WTC11 (cell line): Measurements from ENCODE around the gene FGR. TPM values are rescaled to one million over a fixed set of nuclear protein-coding genes. Genes with fewer than 3 reads are reported as not detected.

Experiments
- ATAC-seq: fragments of 200-7000 bp; cut with Tn5 transposase; 2 replicates; pipeline ENCODE4 v1.10.0; 2021; ENCODE audit warnings: mild to moderate bottlenecking, moderate library complexity
- CTCF ChIA-PET: fragments of 300-600 bp; sonication (Branson Sonifier 250); formaldehyde crosslinking; loops from one replicate; lab custom pipeline; 2021; ENCODE audit warnings: antibody characterized with exemption; lab: Charles Lee
- POLR2A ChIA-PET: fragments of 350-600 bp; sonication (Branson Sonifier 250); formaldehyde crosslinking; loops from one replicate; lab custom pipeline; 2021; ENCODE audit warnings: antibody characterized with exemption; lab: Charles Lee
- DNase-seq: peaks from one replicate; pipeline ENCODE4 v3.0.0; 2021; ENCODE audit warnings: low spot score
- H3K27ac Mint-ChIP-seq: 2 replicates; pipeline ENCODE4 v1.8.0; 2021; ENCODE audit warnings: mixed read lengths
- H3K27me3 Mint-ChIP-seq: 2 replicates; pipeline ENCODE4 v1.8.0; 2021; ENCODE audit warnings: low read depth, mild to moderate bottlenecking, moderate library complexity, mixed read lengths
- H3K36me3 Mint-ChIP-seq: 2 replicates; pipeline ENCODE4 v1.8.0; 2021; ENCODE audit warnings: mixed read lengths
- H3K4me1 Mint-ChIP-seq: 2 replicates; pipeline ENCODE4 v1.8.0; 2022; ENCODE audit warnings: mixed read lengths
- H3K4me3 Mint-ChIP-seq: 2 replicates; pipeline ENCODE4 v1.8.0; 2021; ENCODE audit warnings: mild to moderate bottlenecking, moderate library complexity, mixed read lengths
- H3K9me3 Mint-ChIP-seq: 2 replicates; pipeline ENCODE4 v1.8.0; 2021; ENCODE audit warnings: mixed read lengths
- AFF4 ChIP-seq: sonication (generic); formaldehyde crosslinking; IDR thresholded peaks from 2 replicates; pipeline ENCODE4 v1.8.1; 2023; ENCODE audit warnings: mild to moderate bottlenecking, missing genetic modification reagents, borderline replicate concordance
- CBFB ChIP-seq: sonication (generic); formaldehyde crosslinking; IDR thresholded peaks from 2 replicates; pipeline ENCODE4 v1.8.1; 2022; ENCODE audit warnings: mild to moderate bottlenecking, low read depth, missing genetic modification reagents
- CREB1 ChIP-seq: sonication (generic); formaldehyde crosslinking; IDR thresholded peaks from 2 replicates; pipeline ENCODE4 v1.8.0; 2023; ENCODE audit warnings: mild to moderate bottlenecking, missing genetic modification reagents
- E2F1 ChIP-seq: sonication (generic); formaldehyde crosslinking; IDR thresholded peaks from 2 replicates; pipeline ENCODE4 v1.8.0; 2022; ENCODE audit warnings: mild to moderate bottlenecking, missing genetic modification reagents
- ESRRA ChIP-seq: sonication (generic); formaldehyde crosslinking; IDR thresholded peaks from 2 replicates; pipeline ENCODE4 v1.8.1; 2022; ENCODE audit warnings: mild to moderate bottlenecking, missing genetic modification reagents, borderline replicate concordance
- FOXP1 ChIP-seq: sonication (generic); formaldehyde crosslinking; IDR thresholded peaks from 2 replicates; pipeline ENCODE4 v1.8.0; 2022; ENCODE audit warnings: missing genetic modification reagents, mild to moderate bottlenecking, moderate library complexity, borderline replicate concordance
- HMGA2 ChIP-seq: fragments of 250-450 bp; sonication (Bioruptor Pico); IDR thresholded peaks from 2 replicates; pipeline ENCODE4 v1.4.0; 2021; ENCODE audit warnings: mild to moderate bottlenecking, moderate library complexity
- JUN ChIP-seq: sonication (generic); formaldehyde crosslinking; IDR thresholded peaks from 2 replicates; pipeline ENCODE4 v1.8.0; 2023; ENCODE audit warnings: mild to moderate bottlenecking, missing genetic modification reagents
- MLX ChIP-seq: sonication (generic); formaldehyde crosslinking; IDR thresholded peaks from 2 replicates; pipeline ENCODE4 v1.8.1; 2023; ENCODE audit warnings: mild to moderate bottlenecking, missing genetic modification reagents, moderate library complexity
- MYBL2 ChIP-seq: sonication (generic); formaldehyde crosslinking; IDR thresholded peaks from 2 replicates; pipeline ENCODE4 v1.8.1; 2023; ENCODE audit warnings: mild to moderate bottlenecking, moderate library complexity, missing genetic modification reagents
- NFATC4 ChIP-seq: fragments of 250-450 bp; sonication (Bioruptor Pico); IDR thresholded peaks from 2 replicates; pipeline ENCODE4 v1.9.0; 2021; ENCODE audit warnings: mild to moderate bottlenecking
- NFYB ChIP-seq: sonication (generic); formaldehyde crosslinking; conservative IDR thresholded peaks from 2 replicates; pipeline ENCODE4 v1.8.0; 2022; ENCODE audit warnings: low read depth, missing genetic modification reagents
- NR1H2 ChIP-seq: sonication (generic); formaldehyde crosslinking; IDR thresholded peaks from 2 replicates; pipeline ENCODE4 v1.9.0; 2021; ENCODE audit warnings: mild to moderate bottlenecking, moderate library complexity, missing genetic modification reagents
- NR2C2 ChIP-seq: sonication (generic); formaldehyde crosslinking; IDR thresholded peaks from 2 replicates; pipeline ENCODE4 v1.8.0; 2022; ENCODE audit warnings: mild to moderate bottlenecking, missing genetic modification reagents
- NR3C1 ChIP-seq: sonication (generic); formaldehyde crosslinking; conservative IDR thresholded peaks from 2 replicates; pipeline ENCODE4 v1.8.1; 2023; ENCODE audit warnings: low read depth, mild to moderate bottlenecking, missing genetic modification reagents
- PRRX2 ChIP-seq: fragments of 250-450 bp; sonication (Bioruptor Pico); IDR thresholded peaks from 2 replicates; pipeline ENCODE4 v1.8.0; 2021; ENCODE audit warnings: mild to moderate bottlenecking
- RORB ChIP-seq: fragments of 250-450 bp; sonication (Bioruptor Pico); IDR thresholded peaks from 2 replicates; pipeline ENCODE4 v1.9.0; 2021; ENCODE audit warnings: mild to moderate bottlenecking
- SMAD3 ChIP-seq: sonication (generic); formaldehyde crosslinking; IDR thresholded peaks from 2 replicates; pipeline ENCODE4 v1.8.0; 2022; ENCODE audit warnings: missing genetic modification reagents, mild to moderate bottlenecking, borderline replicate concordance
- SMAD4 ChIP-seq: sonication (generic); formaldehyde crosslinking; IDR thresholded peaks from 2 replicates; pipeline ENCODE4 v1.8.0; 2022; ENCODE audit warnings: mild to moderate bottlenecking, missing genetic modification reagents
- SOX15 ChIP-seq: fragments of 250-450 bp; sonication (Bioruptor Pico); IDR thresholded peaks from 2 replicates; pipeline ENCODE4 v1.9.0; 2021; ENCODE audit warnings: mild to moderate bottlenecking
- SP1 ChIP-seq: sonication (generic); formaldehyde crosslinking; conservative IDR thresholded peaks from 2 replicates; pipeline ENCODE4 v1.8.1; 2022; ENCODE audit warnings: missing genetic modification reagents
- STAT6 ChIP-seq: sonication (generic); formaldehyde crosslinking; conservative IDR thresholded peaks from 2 replicates; pipeline ENCODE4 v1.8.1; 2023; ENCODE audit warnings: mild to moderate bottlenecking, low read depth, missing genetic modification reagents, moderate library complexity
- ZBTB43 ChIP-seq: sonication (generic); formaldehyde crosslinking; IDR thresholded peaks from 2 replicates; pipeline ENCODE4 v1.8.1; 2023; ENCODE audit warnings: mild to moderate bottlenecking, missing genetic modification reagents
- ZNF263 ChIP-seq: sonication (generic); formaldehyde crosslinking; IDR thresholded peaks from 2 replicates; pipeline ENCODE4 v1.8.1; 2022; ENCODE audit warnings: low read depth, mild to moderate bottlenecking, moderate library complexity, missing genetic modification reagents
- ZNF396 ChIP-seq: fragments of 250-450 bp; sonication (Bioruptor Pico); IDR thresholded peaks from 2 replicates; pipeline ENCODE4 v1.8.0; 2021; ENCODE audit warnings: mild to moderate bottlenecking, moderate library complexity, borderline replicate concordance
- ZNF423 ChIP-seq: fragments of 250-450 bp; sonication (Bioruptor Pico); IDR thresholded peaks from 2 replicates; pipeline ENCODE4 v2.1.2; 2022; ENCODE audit warnings: mild to moderate bottlenecking, moderate library complexity
- ZNF671 ChIP-seq: fragments of 250-450 bp; sonication (Bioruptor Pico); IDR thresholded peaks from 2 replicates; pipeline ENCODE4 v1.8.0; 2021; ENCODE audit warnings: mild to moderate bottlenecking
- total RNA-seq: library from RNA; stranded (reverse); gene quantifications from 3 replicates; pipeline ENCODE4 v1.2.3, GENCODE V29; 2021
- TF ChIP-seq, protein P1 (sequence below): sonication (generic); formaldehyde crosslinking; IDR thresholded peaks from 2 replicates; pipeline ENCODE4 v1.8.0; 2022; ENCODE audit warnings: mild to moderate bottlenecking, missing genetic modification reagents
- TF ChIP-seq, protein P2 (sequence below): sonication (generic); formaldehyde crosslinking; IDR thresholded peaks from 2 replicates; pipeline ENCODE4 v1.8.0; 2022; ENCODE audit warnings: mild to moderate bottlenecking, missing genetic modification reagents

Gene FGR
- total RNA-seq, 1 experiment from 2014 or later: 0.77 TPM

GRCh38 chr1:27662707-27663393 lies 27.9 kb upstream of the FGR start:
- Mint-ChIP-seq H3K27ac (peak overlapping the region; percentile 75), H3K4me1 (peaks cover 29% of the 10 kb centered on the region), H3K9me3 (no peaks in the 10 kb centered on the region), H3K4me3 (no peak overlapping the region), H3K36me3 (no peaks in the 10 kb centered on the region), H3K27me3 (peaks cover 3% of the 10 kb centered on the region; the same call in 1 of the 2 replicates)
- ChIA-PET CTCF (interaction anchor here (0.5 to 10.1 kb wide), 41 partner anchors 9 to 622 kb away, joined by 3 to 367 read pairs (median 5); partner anchors contain the start of genes AHDC1, CD164L2, FAM76A and IFI6), POLR2A (interaction anchor here (0.5 to 1.9 kb wide), 4 partner anchors 19 to 56 kb away, joined by 3 to 6 read pairs (median 4); no protein-coding TSS in a partner anchor)
- DNase-seq (peak; percentile 95), ATAC-seq (peak; percentile 81)
- TF ChIP-seq SMAD3 (no peak), CBFB (CRISPR knock-in tag) (no peak), NR3C1 (no peak), ZBTB43 (CRISPR knock-in tag) (0 out of 2 replicates have a peak, but pooled peaks have one; percentile 35), E2F1 (CRISPR knock-in tag) (no peak), PRRX2 (CRISPR knock-in tag) (no peak), MLX (no peak), RORB (CRISPR knock-in tag) (no peak), MYBL2 (CRISPR knock-in tag) (no peak), ZNF263 (CRISPR knock-in tag) (no peak), JUN (CRISPR knock-in tag) (no peak), CREB1 (CRISPR knock-in tag) (no peak), NR2C2 (CRISPR knock-in tag) (no peak), HMGA2 (CRISPR knock-in tag) (no peak), NR1H2 (CRISPR knock-in tag) (no peak), ESRRA (CRISPR knock-in tag) (no peak), FOXP1 (CRISPR knock-in tag) (peak; percentile 49; the same call in 1 of the 2 replicates), NFYB (CRISPR knock-in tag) (no peak), ZNF671 (CRISPR knock-in tag) (no peak), SMAD4 (CRISPR knock-in tag) (no peak), SP1 (CRISPR knock-in tag) (0 out of 2 replicates have a peak, but pooled peaks have one; percentile 28), ZNF396 (no peak), SOX15 (CRISPR knock-in tag) (no peak), AFF4 (CRISPR knock-in tag) (no peak), STAT6 (CRISPR knock-in tag) (no peak), ZNF423 (CRISPR knock-in tag) (no peak), NFATC4 (CRISPR knock-in tag) (no peak)
- TF ChIP-seq, protein P1, sequence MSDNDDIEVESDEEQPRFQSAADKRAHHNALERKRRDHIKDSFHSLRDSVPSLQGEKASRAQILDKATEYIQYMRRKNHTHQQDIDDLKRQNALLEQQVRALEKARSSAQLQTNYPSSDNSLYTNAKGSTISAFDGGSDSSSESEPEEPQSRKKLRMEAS (CRISPR knock-in tag): 0 out of 2 replicates have a peak, but pooled peaks have one; percentile 36
- TF ChIP-seq, protein P2, sequence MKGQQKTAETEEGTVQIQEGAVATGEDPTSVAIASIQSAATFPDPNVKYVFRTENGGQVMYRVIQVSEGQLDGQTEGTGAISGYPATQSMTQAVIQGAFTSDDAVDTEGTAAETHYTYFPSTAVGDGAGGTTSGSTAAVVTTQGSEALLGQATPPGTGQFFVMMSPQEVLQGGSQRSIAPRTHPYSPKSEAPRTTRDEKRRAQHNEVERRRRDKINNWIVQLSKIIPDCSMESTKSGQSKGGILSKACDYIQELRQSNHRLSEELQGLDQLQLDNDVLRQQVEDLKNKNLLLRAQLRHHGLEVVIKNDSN (CRISPR knock-in tag): no peak
